B cell (primary cell): ENCODE results near the gene PHLDB1. TPM values are rescaled to one million over a fixed set of nuclear protein-coding genes. Genes with fewer than 3 reads are reported as not detected.

ENCODE experiments used
- ATAC-seq: fragments of 200-7000 bp; cut with Tn5 transposase; one replicate; pipeline ENCODE4 v1.10.0; 2021; ENCODE audit warnings: low read depth, mild to moderate bottlenecking, moderate number of reproducible peaks, moderate library complexity
- CTCF ChIA-PET: fragments of 350-600 bp; sonication (Branson Sonifier 250); formaldehyde crosslinking; loops from one replicate; lab custom pipeline; 2021; ENCODE audit warnings: antibody characterized with exemption, inconsistent platforms; lab: Charles Lee
- POLR2A ChIA-PET: fragments of 350-600 bp; sonication (Branson Sonifier 250); formaldehyde crosslinking; loops from one replicate; lab custom pipeline; 2021; ENCODE audit warnings: antibody characterized with exemption; lab: Charles Lee
- DNase-seq: peaks from one replicate; pipeline ENCODE4 v3.0.0; 2013
- H2AFZ ChIP-seq: 2 replicates; pipeline ENCODE4 v1.6.1; 2012; ENCODE audit warnings: mild to moderate bottlenecking, low read depth, low read length; ENCODE audit not compliant: insufficient read depth, poor library complexity, severe bottlenecking
- H3K27ac ChIP-seq, 2 donors: 1 replicate in 1 of 2; 2 replicates in 1 of 2; pipeline ENCODE4 v1.5.1; 2012 to 2013; ENCODE audit warnings: low read length in 2 of 2, mild to moderate bottlenecking in 2 of 2, moderate library complexity in 1 of 2
- H3K27me3 ChIP-seq, 4 experiments: fragments of 200-600 bp in 1 of 4; sonication (generic) in 1 of 4; replicated peaks in 1 of 4; 1 replicate in 2 of 4; 2 replicates in 2 of 4; pipeline versions ENCODE4 v1.6.1 to v1.7.0; 2013 to 2016; ENCODE audit warnings: low read length in 3 of 4, mild to moderate bottlenecking in 2 of 4, mixed read lengths in 1 of 4, moderate library complexity in 1 of 4; ENCODE audit not compliant: insufficient read depth in 4 of 4, control insufficient read depth in 3 of 4; ENCODE audit errors: control extremely low read depth in 1 of 4
- H3K36me3 ChIP-seq, 2 experiments: replicated peaks in 1 of 2; 1 replicate in 1 of 2; 2 replicates in 1 of 2; pipeline versions ENCODE4 v1.6.1 to v1.7.1; 2013; ENCODE audit warnings: low read length in 1 of 2; ENCODE audit not compliant: insufficient read depth in 2 of 2, control insufficient read depth in 1 of 2; ENCODE audit errors: control extremely low read depth in 1 of 2, extremely low read depth in 1 of 2
- H3K4me1 ChIP-seq, 2 donors: fragments of 200-600 bp in 1 of 2; sonication (generic) in 1 of 2; 1 replicate in 1 of 2; 2 replicates in 1 of 2; pipeline versions ENCODE4 v1.5.1 to v1.6.1; 2013 to 2017; ENCODE audit warnings: low read length in 2 of 2; ENCODE audit not compliant: control insufficient read depth in 2 of 2, insufficient read depth in 2 of 2
- H3K4me2 ChIP-seq: replicated peaks from 2 replicates; pipeline ENCODE3; 2012; ENCODE audit warnings: mild to moderate bottlenecking, low read depth, low read length; ENCODE audit not compliant: poor library complexity, severe bottlenecking
- H3K4me3 ChIP-seq, 5 experiments: fragments of 200-600 bp in 1 of 5; sonication (generic) in 1 of 5; 1 replicate in 3 of 5; 2 replicates in 2 of 5; pipeline versions ENCODE4 v1.5.1 to v1.7.0; 2011 to 2016; ENCODE audit warnings: low read length in 4 of 5, mild to moderate bottlenecking in 4 of 5, low read depth in 2 of 5, control low read depth in 1 of 5, moderate library complexity in 1 of 5; ENCODE audit not compliant: insufficient read depth in 1 of 5; ENCODE audit errors: control extremely low read depth in 1 of 5, extremely low read depth in 1 of 5
- H3K79me2 ChIP-seq: fragments of 200-600 bp; sonication (generic); one replicate; pipeline ENCODE4 v1.6.0; 2016; ENCODE audit warnings: low read length; ENCODE audit not compliant: control insufficient read depth, insufficient read depth
- H3K9ac ChIP-seq: fragments of 200-600 bp; sonication (generic); 2 replicates; pipeline ENCODE4 v1.6.1; 2017; ENCODE audit warnings: mild to moderate bottlenecking, low read length, moderate library complexity
- H3K9me3 ChIP-seq, 3 donors: one replicate each; pipeline versions ENCODE4 v1.6.1 to v1.7.1; 2013; ENCODE audit warnings: low read length in 2 of 3; ENCODE audit not compliant: control insufficient read depth in 2 of 3, insufficient read depth in 1 of 3; ENCODE audit errors: control extremely low read depth in 1 of 3
- H4K20me1 ChIP-seq: 2 replicates; pipeline ENCODE4 v1.6.0; 2012; ENCODE audit warnings: mild to moderate bottlenecking, low read length; ENCODE audit not compliant: insufficient read depth, control insufficient read depth, poor library complexity, severe bottlenecking
- H3K27ac Mint-ChIP-seq: one replicate; pipeline ENCODE4 v1.8.0; 2021; ENCODE audit warnings: mixed read lengths
- H3K27me3 Mint-ChIP-seq: one replicate; pipeline ENCODE4 v1.8.0; 2021; ENCODE audit warnings: mixed read lengths
- H3K4me1 Mint-ChIP-seq: one replicate; pipeline ENCODE4 v1.8.0; 2021; ENCODE audit warnings: mixed read lengths
- H3K4me3 Mint-ChIP-seq: one replicate; pipeline ENCODE4 v1.8.0; 2021; ENCODE audit warnings: mixed read lengths
- H3K9me3 Mint-ChIP-seq: one replicate; pipeline ENCODE4 v1.8.0; 2022; ENCODE audit warnings: mixed read lengths; ENCODE audit not compliant: insufficient read depth
- CTCF ChIP-seq: fragments of 200-600 bp; IDR thresholded peaks from one replicate; pipeline ENCODE4 v1.8.0; 2022; ENCODE audit warnings: antibody characterized with exemption, mild to moderate bottlenecking
- EZH2 ChIP-seq: IDR thresholded peaks from 2 replicates; pipeline ENCODE4 v1.6.1; 2012; ENCODE audit warnings: borderline replicate concordance, low read depth, mild to moderate bottlenecking, moderate library complexity, low read length; ENCODE audit not compliant: insufficient read depth, poor library complexity, severe bottlenecking
- WGBS: methylation state at CpG from one replicate; pipeline ENCODE4 v1.1.5; 2013; ENCODE audit warnings: missing lambda C conversion rate; ENCODE audit not compliant: insufficient coverage; 5-methylcytosine and 5-hydroxymethylcytosine counted together
- intact Hi-C: fragments of 100-400 bp; cut with micrococcal nuclease; formaldehyde crosslinking; loops from one replicate; pipeline ENCODE4 v1.10.0; 2022
- polyA plus RNA-seq: library from polyadenylated mRNA; depleted of rRNA; stranded (reverse); fragments of >200 nt; gene quantifications from 2 replicates; pipeline ENCODE4 v1.2.3, GENCODE V29; 2012
- total RNA-seq, 2 donors: library from RNA; stranded (reverse); fragments of 120-200 nt in 1 of 2; gene quantifications; 1 replicate in 1 of 2; 2 replicates in 1 of 2; pipeline versions ENCODE4 v1.2.3 to v1.2.4, GENCODE V29; 2013 to 2022

The PHLDB1 gene
- total and polyA plus RNA-seq, 2 donors (not counting 1 experiment from before 2014, with no cell fraction given): 0.46 to 2.4 TPM

GRCh38 chr11:118661425-118662301 is 54.2 kb downstream of the PHLDB1 start:
- 87% methylated on average over 18 of the region's 19 CpGs for WGBS
- no peaks in the 10 kb centered on the region for H4K20me1 ChIP-seq
- H3K4me2 ChIP-seq: no peak overlapping the region
- ATAC-seq (no peak), DNase-seq (no peak)
- Mint-ChIP-seq H3K4me1 (peaks cover 4% of the 10 kb centered on the region), H3K4me3 (no peak overlapping the region), H3K9me3 (no peaks in the 10 kb centered on the region), H3K27ac (no peak overlapping the region), H3K27me3 (peaks cover 10% of the 10 kb centered on the region)
- H3K27ac ChIP-seq: no peak overlapping the region
- CTCF ChIA-PET: no interaction called here
- peaks cover 0 to 4% (median 0%) of the 10 kb centered on the region in 3 donors for H3K9me3 ChIP-seq
- no peak overlapping the region for H2AFZ ChIP-seq
- H3K9ac ChIP-seq: no peak overlapping the region
- H3K4me1 ChIP-seq: peaks cover 4 to 10% of the 10 kb centered on the region in 2 donors
- no peaks in the 10 kb centered on the region for H3K79me2 ChIP-seq
- peaks cover 0 to 14% (median 0%) of the 10 kb centered on the region in 4 experiments for H3K27me3 ChIP-seq
- intact Hi-C loops: no loop called here
- POLR2A ChIA-PET: no interaction called here
- no peaks in the 10 kb centered on the region for H3K36me3 ChIP-seq
- H3K4me3 ChIP-seq: no peak overlapping the region
- TF ChIP-seq EZH2 (no peak), CTCF (no peak)
